Posterior cingulate gyrus (tissue), 11 donors: Measurements from ENCODE around the gene NDUFA9.
A peak's percentile ranks its signal among the peaks of the same experiment; 100 is the strongest.

Experiments used
- DNase-seq, 10 donors: peaks; one replicate each; pipeline versions ENCODE4 v3.0.0 to v3.0.0-alpha.2; 2020 to 2021; ENCODE audit warnings: mixed read lengths in 3 of 10
- intact Hi-C: fragments of 100-400 bp; cut with DNase I; formaldehyde crosslinking; loops from one replicate; pipeline ENCODE4 v1.15.1; 2023

Gene NDUFA9

DNA sequence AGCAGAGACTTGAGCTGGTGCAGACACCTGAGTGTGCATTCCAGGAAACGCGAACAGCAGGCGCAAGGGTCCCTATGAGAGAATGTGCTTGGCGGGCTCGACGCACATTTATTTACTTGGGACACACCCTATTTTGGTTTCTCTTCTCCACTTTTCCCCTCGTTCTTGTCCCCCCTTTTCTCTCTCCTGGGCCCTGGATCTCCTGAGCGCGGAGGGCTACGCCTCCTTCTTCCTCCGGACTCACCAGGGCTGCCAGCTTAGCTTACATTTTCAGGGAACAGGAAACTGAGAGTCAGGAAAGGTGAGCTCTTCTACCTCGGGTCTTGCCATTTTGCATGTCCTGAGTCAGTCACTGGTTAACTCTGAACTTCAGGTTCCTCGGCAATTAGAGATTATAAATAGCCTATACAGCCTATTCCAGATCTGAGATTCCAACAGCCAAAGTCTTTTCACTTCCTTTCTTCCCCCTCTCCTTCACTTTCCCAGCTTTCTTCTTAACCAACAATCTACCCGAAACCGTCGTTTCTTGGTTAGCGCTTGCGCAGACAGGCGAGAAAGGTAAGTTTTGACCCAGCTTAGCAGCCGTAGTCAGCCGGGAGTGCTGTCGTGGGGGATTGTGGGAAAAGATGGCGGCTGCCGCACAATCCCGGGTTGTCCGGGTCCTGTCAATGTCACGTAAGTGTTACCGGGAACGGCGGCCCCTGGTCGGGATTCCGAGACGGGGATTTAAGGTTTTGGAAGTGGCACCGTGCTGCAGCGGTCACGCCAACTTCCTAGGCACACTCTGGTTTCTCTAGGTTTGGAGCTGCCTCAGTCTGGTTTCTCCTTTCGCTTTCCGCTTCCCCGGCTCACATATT lies at the start of gene NDUFA9, which contains the start of gene AKAP3:
Gene NDUFA9 (plus strand): TSS at position 614 of the 857 bp plus-strand sequence. CDS start 13 bp downstream, at position 627.
Gene AKAP3 (minus strand): TSS at position 551 of the 857 bp plus-strand sequence. CDS start 10,855 bp downstream, outside the sequence.
- peak; percentile 74 to 96 (median 84) for DNase-seq
- intact Hi-C loops = loop anchor here (1.0 kb wide), 1 partner anchor 44 kb away; no protein-coding TSS in a partner anchor

DNA sequence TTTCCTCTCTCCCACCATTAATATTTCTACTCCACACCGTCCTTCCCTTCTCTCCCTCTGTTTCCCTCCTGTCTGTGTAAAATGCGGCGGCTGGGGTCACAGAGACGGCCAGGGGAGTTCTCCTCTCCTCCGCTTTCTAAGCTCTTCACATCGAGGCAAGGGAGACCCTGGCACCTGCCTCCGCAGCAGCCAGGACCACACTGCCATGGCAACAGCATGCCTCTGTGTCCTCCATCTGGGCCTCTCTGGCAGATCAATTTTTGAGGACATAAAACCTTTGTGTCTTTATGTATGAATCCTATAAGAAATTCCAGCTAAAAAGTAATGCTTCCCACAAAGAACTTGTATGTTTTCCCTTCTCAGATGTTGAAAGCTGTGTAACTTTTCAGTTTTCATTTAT lies 45.5 kb upstream of the NDUFA9 start:
- intact Hi-C loops = loop anchor here (5.0 kb wide), 1 partner anchor 154 kb away; no protein-coding TSS in a partner anchor
- DNase-seq = no peak

DNA sequence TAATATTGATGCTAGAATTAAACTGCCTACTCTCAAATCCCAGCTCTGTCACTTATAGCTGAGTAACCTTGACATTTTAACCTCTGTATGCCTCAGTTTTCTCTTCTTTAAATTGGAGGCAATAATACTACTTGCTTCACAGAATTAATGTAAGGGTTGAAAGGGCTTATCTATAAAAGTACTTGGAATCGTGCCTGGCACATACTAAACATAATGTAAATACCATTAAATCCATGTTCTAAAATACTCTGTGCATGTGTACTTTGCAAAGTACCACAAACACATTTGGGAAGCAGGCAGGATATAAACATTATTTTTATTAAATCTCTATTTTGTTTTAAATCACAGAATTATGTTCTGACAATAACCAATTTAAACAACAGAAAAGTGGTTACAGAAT lies 45.0 kb upstream of the NDUFA9 start:
- DNase-seq = no peak
- intact Hi-C loops = loop anchor here (1.0 to 5.0 kb wide), 2 partner anchors 44 to 153 kb away; no protein-coding TSS in a partner anchor

DNA sequence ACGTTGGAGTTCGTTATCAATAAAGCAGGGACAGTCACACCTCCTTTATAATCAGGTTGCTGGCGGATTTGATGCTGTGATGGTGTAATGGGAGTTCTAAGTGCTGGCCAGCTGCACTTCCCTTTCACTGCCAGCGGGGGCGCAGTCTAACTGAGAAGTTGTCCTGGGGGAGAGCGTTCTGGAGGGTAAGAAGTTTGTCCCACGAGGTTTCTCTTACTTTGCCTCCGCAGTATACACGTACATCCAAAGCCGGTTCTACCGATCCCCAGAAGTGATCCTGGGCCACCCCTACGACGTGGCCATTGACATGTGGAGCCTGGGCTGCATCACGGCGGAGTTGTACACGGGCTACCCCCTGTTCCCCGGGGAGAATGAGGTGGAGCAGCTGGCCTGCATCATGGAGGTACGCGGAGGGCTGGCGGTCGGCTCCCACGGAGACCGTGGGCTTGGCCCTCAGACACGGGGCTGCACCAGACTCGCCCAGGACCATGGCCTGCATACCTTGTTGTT lies 44.2 kb upstream of the NDUFA9 start:
- peak; percentile 68 to 97 (median 80) for DNase-seq
- intact Hi-C loops = loop anchor here (1.0 to 5.0 kb wide), 2 partner anchors 44 to 153 kb away; no protein-coding TSS in a partner anchor

DNA sequence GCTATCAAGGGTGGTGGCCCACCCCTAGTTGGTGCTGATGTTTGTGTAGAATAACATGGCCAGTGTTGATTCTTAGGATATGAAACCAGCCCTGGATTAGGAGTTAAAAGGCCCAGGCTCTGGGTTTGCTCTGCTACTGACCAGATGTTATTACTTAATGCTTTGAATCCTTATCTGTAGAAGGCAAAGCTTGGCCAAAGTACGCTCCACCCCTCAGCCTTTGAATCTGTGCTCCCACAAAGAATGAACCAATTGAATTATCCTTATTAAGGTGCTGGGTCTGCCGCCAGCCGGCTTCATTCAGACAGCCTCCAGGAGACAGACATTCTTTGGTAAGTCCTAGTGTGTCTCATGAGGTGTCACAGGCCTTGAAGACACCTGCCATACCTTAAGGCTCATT lies 41.9 kb upstream of the NDUFA9 start:
- intact Hi-C loops = no loop called here
- DNase-seq = no peak

DNA sequence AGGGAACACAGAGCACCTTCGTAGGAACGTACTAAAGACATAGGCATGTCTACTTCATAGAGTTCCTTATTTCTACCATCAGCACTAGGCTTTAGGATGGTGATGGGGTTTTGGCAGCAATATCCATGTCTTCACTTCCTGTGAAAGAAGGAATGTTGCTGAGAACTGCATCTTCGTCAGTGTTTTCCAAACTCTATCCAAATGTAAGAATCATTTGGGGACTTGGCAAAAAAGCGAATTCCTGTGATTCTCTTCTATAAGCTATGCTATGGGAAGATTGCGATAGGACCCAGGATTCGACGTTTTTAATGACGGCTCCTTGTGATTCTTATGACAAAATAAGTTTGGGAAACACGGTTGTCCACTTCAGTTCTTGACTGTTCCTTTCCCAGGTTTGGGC lies 39.8 kb upstream of the NDUFA9 start:
- intact Hi-C loops = no loop called here
- no peak for DNase-seq

DNA sequence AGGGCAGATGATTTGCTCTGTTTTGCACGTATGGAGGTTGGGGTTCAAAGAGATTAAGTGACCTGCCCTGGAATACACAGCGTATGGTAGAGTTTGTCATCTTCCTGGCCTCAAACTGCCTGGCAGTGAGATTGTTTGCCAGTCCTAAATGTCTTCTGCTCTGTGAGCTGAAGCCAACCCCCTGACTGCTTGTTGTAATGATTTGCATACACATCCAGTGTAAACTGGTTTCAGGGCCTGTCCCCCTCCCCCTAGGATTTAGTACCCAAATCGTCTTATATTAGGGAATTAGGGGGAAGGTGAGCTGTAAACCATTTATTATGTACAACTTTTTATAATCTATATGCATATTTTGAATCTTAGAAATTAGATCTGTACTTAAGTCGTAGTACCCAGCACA lies 38.4 kb upstream of the NDUFA9 start:
- intact Hi-C loops = no loop called here
- no peak for DNase-seq

DNA sequence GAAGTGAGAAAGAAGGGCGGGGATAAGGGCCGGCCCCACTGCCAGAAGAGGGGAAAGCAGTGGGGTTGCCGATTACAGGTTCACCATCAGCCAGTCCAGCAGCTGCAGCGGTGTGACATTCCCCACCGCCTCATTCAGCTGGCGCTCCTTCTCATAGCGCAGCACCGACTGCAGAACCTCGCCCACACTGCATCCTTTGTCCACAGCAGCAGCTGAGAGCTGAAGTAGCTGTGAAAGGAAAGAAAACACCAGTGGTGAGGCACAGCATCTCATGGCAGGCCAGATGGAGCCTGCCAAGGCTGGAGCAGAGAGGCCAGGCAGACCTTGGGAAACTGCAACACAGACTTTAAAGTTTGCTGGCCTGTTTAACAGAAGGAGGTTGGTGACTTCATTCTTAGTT lies 33.2 kb upstream of the NDUFA9 start:
- intact Hi-C loops = no loop called here
- DNase-seq = peak; percentile 11 to 89 (median 42)

DNA sequence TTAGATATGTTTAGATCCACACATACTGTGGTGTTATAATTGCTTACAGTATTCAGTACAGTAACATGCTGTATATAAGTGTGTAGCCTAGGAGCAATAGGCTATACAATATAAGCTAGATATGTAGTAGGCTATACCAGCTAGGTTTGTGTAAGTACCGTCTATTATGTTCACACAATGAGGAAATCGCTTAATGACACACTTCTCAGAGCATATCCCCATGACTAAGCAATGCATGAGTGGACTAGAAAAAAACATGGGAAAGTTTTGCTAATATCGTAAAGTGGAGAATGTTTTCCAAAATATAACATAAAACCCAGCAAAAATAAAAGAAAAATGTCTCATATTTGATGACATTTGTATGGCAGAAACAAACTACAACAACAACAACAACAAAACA lies 27.4 kb upstream of the NDUFA9 start:
- DNase-seq = no peak

DNA sequence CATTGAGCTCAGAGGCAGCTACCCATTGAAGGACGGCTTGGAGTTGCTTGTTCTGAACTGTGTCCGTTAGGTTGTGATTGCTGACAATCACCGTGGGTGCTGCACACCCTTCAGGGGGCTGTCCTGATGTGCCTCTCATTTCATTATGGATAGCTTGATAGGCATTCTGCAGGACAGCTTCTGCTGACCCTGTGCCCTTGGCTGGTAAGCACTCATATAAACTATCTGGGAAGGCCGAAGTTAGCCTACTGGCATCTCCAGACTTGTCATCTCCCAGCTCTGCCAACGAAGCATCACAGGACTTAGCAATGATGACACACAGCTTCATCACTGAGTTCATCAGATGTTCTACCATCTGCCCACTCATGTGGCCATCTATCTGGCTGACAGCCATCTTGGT lies 22.4 kb upstream of the NDUFA9 start:
- intact Hi-C loops = no loop called here
- DNase-seq = no peak

More for the DNA sequence above, 27.4 kb upstream of the NDUFA9 start:
- intact Hi-C loops = no loop called here

DNA sequence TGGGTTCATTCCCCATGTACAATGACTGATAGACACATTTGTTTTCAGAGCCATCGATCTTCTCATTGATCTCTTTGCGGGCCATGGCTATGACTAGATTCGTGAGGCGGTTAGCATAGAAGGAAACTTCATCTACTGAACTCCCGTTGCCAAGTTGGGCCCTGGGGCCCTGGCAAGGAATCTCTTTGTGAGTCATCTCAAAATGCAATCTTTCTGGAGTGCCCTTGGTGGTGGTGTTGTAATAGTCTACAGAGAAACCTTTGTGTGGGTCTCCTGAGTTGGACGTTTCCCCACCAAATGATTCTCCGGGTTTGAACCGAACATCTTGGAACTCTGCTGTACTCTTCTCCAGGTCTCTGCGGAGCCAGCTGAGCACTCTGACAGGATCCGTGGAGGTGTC lies 20.5 kb upstream of the NDUFA9 start:
- no peak for DNase-seq
- intact Hi-C loops = no loop called here

DNA sequence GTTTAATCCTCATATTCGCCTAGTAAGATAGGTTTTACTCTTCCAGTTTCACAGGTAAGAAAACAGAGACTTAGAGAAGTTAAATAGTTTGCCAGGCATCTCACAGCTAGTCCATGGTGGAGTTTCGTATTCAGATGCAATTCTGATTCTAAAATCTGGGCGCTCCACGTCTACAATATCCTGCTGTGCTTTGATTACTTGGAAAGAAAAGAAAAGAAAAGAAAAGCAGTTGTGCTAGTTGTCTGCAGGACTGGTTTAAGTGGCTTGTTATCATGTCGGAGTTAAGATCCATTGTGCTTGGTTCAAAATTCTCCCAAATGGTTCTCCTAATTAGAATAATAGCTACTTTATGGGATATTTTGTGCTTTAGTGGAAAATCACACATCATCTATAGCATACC lies 18.7 kb upstream of the NDUFA9 start:
- intact Hi-C loops = no loop called here
- DNase-seq = no peak

DNA sequence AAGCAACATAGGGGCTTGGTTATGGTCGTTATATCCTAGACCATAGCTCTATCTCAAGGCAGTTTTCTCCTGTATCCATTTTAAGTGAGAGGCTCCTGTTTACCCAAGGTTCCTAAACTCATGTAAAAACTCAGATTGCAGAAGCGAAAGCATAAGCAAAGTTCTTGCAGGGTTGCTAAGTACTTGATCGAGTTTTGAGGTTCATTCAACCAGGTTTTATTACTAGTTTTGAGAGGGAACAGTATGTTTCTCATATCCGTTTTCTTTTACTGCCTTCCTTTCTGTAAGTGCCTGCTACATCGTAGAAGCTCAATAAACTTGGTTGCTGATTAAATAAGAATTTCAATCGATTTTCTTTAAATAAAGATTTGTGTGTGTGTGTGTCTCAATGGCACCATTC lies 5.2 kb upstream of the NDUFA9 start:
- DNase-seq = no peak
- intact Hi-C loops = no loop called here

DNA sequence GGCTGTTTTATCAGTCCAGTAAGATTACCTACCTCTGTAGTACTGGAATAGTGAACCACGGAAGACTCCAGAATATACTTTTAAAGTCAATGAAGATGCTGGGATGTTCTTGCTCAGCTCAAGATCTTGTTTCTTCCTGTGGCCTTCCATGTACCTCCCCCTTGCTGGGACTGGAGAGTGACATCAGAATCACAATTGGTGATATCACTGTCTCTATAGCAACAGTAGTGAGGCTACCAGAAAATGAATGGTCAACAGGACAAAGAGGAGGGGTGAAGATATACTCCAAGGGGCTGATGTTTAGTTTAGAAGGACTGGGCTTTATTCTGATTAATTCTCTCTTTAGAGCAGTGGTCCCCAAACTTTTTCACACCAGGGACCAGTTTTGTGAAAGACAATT lies 3.9 kb upstream of the NDUFA9 start:
- DNase-seq = no peak
- intact Hi-C loops = no loop called here

DNA sequence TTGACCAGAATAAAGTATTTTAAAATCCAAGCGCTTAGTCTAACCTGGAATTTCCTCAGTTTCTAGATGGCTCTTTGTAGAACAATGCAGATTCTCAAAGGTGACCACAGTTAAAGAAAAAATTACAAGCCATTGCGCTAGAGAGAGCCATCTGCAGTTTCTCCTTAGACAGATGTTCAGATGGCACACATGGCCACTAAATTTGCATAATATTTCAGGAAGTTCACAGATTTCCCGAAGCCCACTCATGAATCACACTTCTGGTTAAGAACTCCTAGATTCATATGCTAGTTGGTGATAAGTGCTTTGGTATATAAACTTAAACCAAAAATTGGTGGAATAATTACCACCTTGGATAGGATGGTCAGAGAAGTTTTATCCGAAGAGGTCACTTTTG lies 812 bp upstream of the NDUFA9 start:
- DNase-seq = no peak
- intact Hi-C loops = loop anchor here (1.0 kb wide), 1 partner anchor 44 kb away; no protein-coding TSS in a partner anchor

DNA sequence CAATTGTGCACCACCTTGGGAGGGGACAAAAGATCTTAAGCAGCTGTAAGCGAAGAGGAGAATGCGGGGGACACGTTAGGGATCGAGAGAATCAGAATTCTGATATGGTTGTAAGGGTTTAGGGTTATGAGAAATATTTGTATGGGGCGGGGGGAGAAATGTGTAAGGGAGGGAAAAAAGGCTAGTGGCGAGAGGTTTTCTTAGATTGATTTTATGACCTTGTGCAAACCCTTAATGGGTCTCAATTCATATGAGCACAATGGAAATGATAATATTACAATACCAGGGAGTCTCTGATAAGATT lies 396 bp downstream of the NDUFA9 start:
- intact Hi-C loops = no loop called here
- DNase-seq = no peak

DNA sequence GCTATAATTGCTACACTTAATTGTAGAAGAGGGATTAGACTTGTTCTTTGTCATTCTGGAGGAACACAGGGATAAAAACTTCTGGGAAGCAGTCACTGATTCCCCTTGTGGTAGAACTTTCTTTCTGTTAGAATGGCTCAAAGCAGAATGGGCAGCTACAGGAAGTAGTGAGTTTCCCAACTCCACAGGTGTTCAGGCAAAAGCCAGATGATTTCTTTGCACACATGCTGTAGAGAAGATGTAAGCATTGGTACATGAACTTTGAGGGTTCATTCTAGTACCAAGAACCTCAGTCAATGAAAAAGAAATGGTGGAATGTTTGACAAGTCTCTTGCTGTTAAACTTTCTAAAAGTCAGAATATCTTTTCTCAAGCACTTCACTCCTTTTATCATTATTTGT lies 4.3 kb downstream of the NDUFA9 start:
- no peak for DNase-seq
- intact Hi-C loops = no loop called here

DNA sequence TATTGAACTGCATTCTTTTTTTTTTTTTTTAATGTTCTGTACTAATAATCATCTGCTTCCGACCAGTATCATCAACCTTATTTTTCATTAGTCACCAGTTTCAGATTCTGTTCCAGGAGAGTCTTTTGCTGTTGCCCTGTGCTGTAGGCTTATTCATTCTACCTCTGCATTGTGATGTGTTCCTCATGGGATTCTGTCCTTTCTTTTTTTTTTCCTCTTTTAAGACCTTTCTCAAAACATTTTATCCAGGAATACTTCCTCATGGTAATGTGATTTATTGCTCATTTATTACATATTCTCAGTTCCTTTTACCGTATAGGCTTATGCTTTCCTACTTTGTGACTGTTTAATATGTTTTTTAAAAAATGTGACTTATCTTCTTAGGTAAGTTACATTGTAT lies 4.8 kb downstream of the NDUFA9 start:
- intact Hi-C loops = no loop called here
- DNase-seq = no peak

DNA sequence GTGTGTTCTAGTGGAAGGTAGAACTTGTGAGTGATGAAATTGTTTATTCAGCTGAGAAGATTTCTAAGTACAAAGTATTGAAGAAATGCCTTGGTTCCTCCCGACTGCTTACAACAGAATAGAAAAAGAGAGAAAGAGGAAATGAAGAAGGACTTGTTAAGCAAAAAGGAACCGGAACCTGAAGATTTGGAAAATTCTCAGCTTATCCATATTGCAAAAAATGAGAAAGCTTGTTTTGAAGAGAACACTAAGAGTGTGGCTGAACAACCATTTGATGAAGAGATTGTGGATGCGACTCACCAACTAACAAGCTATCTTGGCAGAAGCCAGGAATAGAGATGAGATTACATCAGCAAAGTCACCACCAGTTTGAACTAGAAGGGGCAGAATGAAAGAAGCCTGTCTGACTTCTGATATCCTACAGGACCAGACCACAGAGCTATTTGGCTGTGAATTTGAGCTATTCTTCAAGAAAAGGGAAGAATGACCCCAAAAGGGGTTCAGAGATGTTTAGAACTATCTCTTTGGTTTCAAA lies 15.1 kb downstream of the NDUFA9 start:
- intact Hi-C loops = no loop called here
- no peak for DNase-seq

DNA sequence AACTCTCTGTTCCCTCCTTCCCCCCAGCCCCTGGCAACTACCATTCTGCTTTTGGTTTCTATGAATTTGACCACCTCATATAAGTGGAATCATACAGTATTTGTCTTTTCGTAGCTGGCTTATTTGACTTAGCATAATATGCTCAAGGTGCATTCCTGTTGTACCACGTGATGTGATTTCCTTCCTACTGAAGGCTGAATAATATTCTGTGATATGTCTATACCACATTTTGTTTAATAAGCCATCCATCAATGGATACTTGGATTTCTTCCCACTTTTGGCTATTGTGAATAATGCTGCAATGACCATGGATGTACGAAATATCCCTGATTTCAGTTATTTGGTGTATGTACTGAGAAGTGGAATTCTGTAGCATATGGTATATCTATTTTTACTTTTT lies 16.3 kb downstream of the NDUFA9 start:
- intact Hi-C loops = no loop called here
- no peak for DNase-seq

DNA sequence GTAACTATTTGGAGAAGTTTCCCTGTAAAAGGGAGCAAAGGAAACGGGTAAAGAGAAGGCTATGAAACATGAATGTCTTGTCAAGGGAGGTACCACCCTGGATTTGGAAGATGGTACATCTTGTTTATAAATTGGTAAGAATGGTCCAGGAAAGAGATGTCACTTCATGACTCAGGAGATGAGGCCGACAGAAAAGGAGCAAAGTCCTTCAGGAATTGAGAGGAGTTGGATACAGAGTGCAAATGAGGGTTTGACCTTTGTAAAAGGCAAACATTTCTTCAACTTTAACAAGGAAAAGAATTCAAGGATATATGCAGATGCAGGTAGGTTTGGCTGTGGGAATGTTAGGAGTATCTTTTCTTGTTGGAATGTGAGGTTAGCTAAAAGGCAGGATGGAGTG lies 30.8 kb downstream of the NDUFA9 start:
- intact Hi-C loops = no loop called here

DNA sequence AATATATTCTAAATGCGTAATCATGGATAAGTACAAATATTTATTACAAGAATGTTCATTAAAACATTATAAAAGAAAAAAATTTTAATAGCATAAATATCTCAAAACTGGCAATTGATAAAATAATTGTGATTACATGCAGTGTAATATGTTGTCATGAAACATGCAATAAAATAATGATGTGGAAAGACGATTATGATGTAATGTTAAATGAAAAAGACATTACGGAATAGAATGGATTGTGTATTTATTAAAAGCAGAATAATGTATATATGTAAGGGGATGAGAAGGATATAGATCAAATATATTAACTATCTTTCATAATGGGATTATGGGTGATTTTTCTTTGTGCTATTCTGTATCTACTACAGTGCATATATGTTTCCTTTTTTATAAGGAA lies 32.8 kb downstream of the NDUFA9 start:
- intact Hi-C loops = no loop called here
- DNase-seq = no peak

More for the DNA sequence above, 30.8 kb downstream of the NDUFA9 start:
- DNase-seq = no peak
